Measurements from ENCODE around the gene FRRS1L.

The FRRS1L gene

GRCh38 chr9:109100543-109101201, 66.4 kb downstream of the FRRS1L start:
- no peak overlapping the region for H3K27ac ChIP-seq (ENCODE audit: low read length)

GRCh38 chr9:109098960-109099308, 68.1 kb downstream of the FRRS1L start:
- no peak for DNase-seq
- H3K9me3 ChIP-seq (replicated peaks; ENCODE audit: insufficient read depth, low read length) = no peaks in the 10 kb centered on the region
- no peak overlapping the region for H3K9ac ChIP-seq (ENCODE audit: low read length)
- no peaks in the 10 kb centered on the region for H3K27me3 ChIP-seq (replicated peaks; ENCODE audit: insufficient read depth, low read length)
- H3K9me2 ChIP-seq (replicated peaks; ENCODE audit: insufficient read depth, low read length) = no peaks in the 10 kb centered on the region
- no peak for TF ChIP-seq CTCF (IDR thresholded peaks at IDR 0.05; ENCODE audit: low read length)
- no peak for TF ChIP-seq EZH2phosphoT487 (IDR thresholded peaks at IDR 0.05; ENCODE audit: low read length)
- no peak for TF ChIP-seq EZH2 (optimal IDR thresholded peaks at IDR 0.05; ENCODE audit: low read depth, low read length)
- no peak overlapping the region for H3K4me2 ChIP-seq (ENCODE audit: low read depth, low read length)
- H3K4me3 ChIP-seq (ENCODE audit: low read length) = no peak overlapping the region
- H2AFZ ChIP-seq (ENCODE audit: low read length) = no peak overlapping the region
- peaks cover 57% of the 10 kb centered on the region for H3K79me2 ChIP-seq (ENCODE audit: low read length)
- peaks cover 13% of the 10 kb centered on the region for H3K4me1 ChIP-seq (ENCODE audit: low read length)
- no peaks in the 10 kb centered on the region for H4K20me1 ChIP-seq (ENCODE audit: insufficient read depth, low read length)
- H3K36me3 ChIP-seq (replicated peaks; ENCODE audit: insufficient read depth, low read length) = no peaks in the 10 kb centered on the region
- no peak overlapping the region for H3K27ac ChIP-seq (ENCODE audit: low read length)
- peaks cover 9% of the 10 kb centered on the region; the same call in 1 of the 2 replicates for H3F3A ChIP-seq (ENCODE audit: insufficient read depth, low read length)

More at GRCh38 chr9:109100543-109101201, 66.4 kb downstream of the FRRS1L start:
- no peak overlapping the region for H3K4me2 ChIP-seq (ENCODE audit: low read depth, low read length)
- peaks cover 9% of the 10 kb centered on the region; the same call in 1 of the 2 replicates for H3F3A ChIP-seq (ENCODE audit: insufficient read depth, low read length)
- no peak for DNase-seq
- no peaks in the 10 kb centered on the region for H4K20me1 ChIP-seq (ENCODE audit: insufficient read depth, low read length)
- H3K9ac ChIP-seq (ENCODE audit: low read length) = no peak overlapping the region
- no peaks in the 10 kb centered on the region for H3K9me3 ChIP-seq (replicated peaks; ENCODE audit: insufficient read depth, low read length)
- H2AFZ ChIP-seq (ENCODE audit: low read length) = no peak overlapping the region
- peaks cover 5% of the 10 kb centered on the region; the same call in 1 of the 2 replicates for H3K36me3 ChIP-seq (replicated peaks; ENCODE audit: insufficient read depth, low read length)
- no peaks in the 10 kb centered on the region for H3K9me2 ChIP-seq (replicated peaks; ENCODE audit: insufficient read depth, low read length)
- TF ChIP-seq CTCF (IDR thresholded peaks at IDR 0.05; ENCODE audit: low read length) (no peak), EZH2phosphoT487 (IDR thresholded peaks at IDR 0.05; ENCODE audit: low read length) (no peak), EZH2 (optimal IDR thresholded peaks at IDR 0.05; ENCODE audit: low read depth, low read length) (no peak)
- H3K27me3 ChIP-seq (replicated peaks; ENCODE audit: insufficient read depth, low read length) = no peaks in the 10 kb centered on the region
- peaks cover 65% of the 10 kb centered on the region for H3K79me2 ChIP-seq (ENCODE audit: low read length)
- no peak overlapping the region for H3K4me3 ChIP-seq (ENCODE audit: low read length)
- H3K4me1 ChIP-seq (ENCODE audit: low read length) = peaks cover 13% of the 10 kb centered on the region

GRCh38 chr9:109098171-109098959, 68.7 kb downstream of the FRRS1L start:
- peaks cover 9% of the 10 kb centered on the region; the same call in 1 of the 2 replicates for H3F3A ChIP-seq (ENCODE audit: insufficient read depth, low read length)
- no peak overlapping the region for H2AFZ ChIP-seq (ENCODE audit: low read length)
- no peak overlapping the region for H3K4me3 ChIP-seq (ENCODE audit: low read length)
- no peaks in the 10 kb centered on the region for H3K9me2 ChIP-seq (replicated peaks; ENCODE audit: insufficient read depth, low read length)
- peaks cover 55% of the 10 kb centered on the region for H3K79me2 ChIP-seq (ENCODE audit: low read length)
- H3K9ac ChIP-seq (ENCODE audit: low read length) = no peak overlapping the region
- TF ChIP-seq EZH2phosphoT487 (IDR thresholded peaks at IDR 0.05; ENCODE audit: low read length) (no peak), EZH2 (optimal IDR thresholded peaks at IDR 0.05; ENCODE audit: low read depth, low read length) (no peak), CTCF (IDR thresholded peaks at IDR 0.05; ENCODE audit: low read length) (no peak; the same call in 1 of the 2 replicates)
- H3K36me3 ChIP-seq (replicated peaks; ENCODE audit: insufficient read depth, low read length) = no peaks in the 10 kb centered on the region
- H3K9me3 ChIP-seq (replicated peaks; ENCODE audit: insufficient read depth, low read length) = no peaks in the 10 kb centered on the region
- H3K4me2 ChIP-seq (ENCODE audit: low read depth, low read length) = no peak overlapping the region
- no peaks in the 10 kb centered on the region for H3K27me3 ChIP-seq (replicated peaks; ENCODE audit: insufficient read depth, low read length)
- H3K4me1 ChIP-seq (ENCODE audit: low read length) = peaks cover 13% of the 10 kb centered on the region
- no peaks in the 10 kb centered on the region for H4K20me1 ChIP-seq (ENCODE audit: insufficient read depth, low read length)
- DNase-seq = no peak
- H3K27ac ChIP-seq (ENCODE audit: low read length) = no peak overlapping the region

Measured in MM.1S (cell line).